Lower leg skin (tissue), 4 donors: ENCODE measurements around the gene PSTK. TPM values are rescaled to one million over a fixed set of nuclear protein-coding genes. Genes with fewer than 3 reads are reported as not detected.

Experiments
- DNase-seq, 2 donors: peaks; one replicate each; pipeline ENCODE4 v3.0.0-alpha.2; 2019; ENCODE audit warnings: low spot score in 2 of 2
- H3K4me3 ChIP-seq: fragments of 200-600 bp; sonication (generic); 2 replicates; pipeline ENCODE4 v1.5.1; 2017; ENCODE audit warnings: mild to moderate bottlenecking, low read depth; ENCODE audit not compliant: poor library complexity, severe bottlenecking
- POLR2A ChIP-seq, 2 donors: fragments of 450-650 bp; IDR thresholded peaks; one replicate each; pipeline ENCODE4 v1.6.1; 2016 to 2017; ENCODE audit warnings: antibody characterized with exemption in 2 of 2, mild to moderate bottlenecking in 1 of 2, moderate library complexity in 1 of 2
- WGBS, 2 donors: methylation state at CpG; one replicate each; pipeline ENCODE4 v1.1.5; 2018; 5-methylcytosine and 5-hydroxymethylcytosine counted together
- intact Hi-C: fragments of 100-400 bp; cut with DNase I; formaldehyde crosslinking; loops from one replicate; pipeline ENCODE4 v1.15.0; 2023; ENCODE audit warnings: low total_unique reads
- total RNA-seq, 4 donors: library from RNA; depleted of rRNA; stranded (reverse); fragments of >200 nt; gene quantifications; one replicate each; pipeline ENCODE4 v1.1.0, GENCODE V29; 2016
- TF ChIP-seq, protein P1 (sequence below), 3 donors: fragments of 450-650 bp; IDR thresholded peaks; one replicate each; pipeline ENCODE4 v1.5.1; 2016; ENCODE audit warnings: antibody characterized with exemption in 3 of 3, mild to moderate bottlenecking in 3 of 3, moderate library complexity in 2 of 3

Gene PSTK
- total RNA-seq, 4 donors from 2014 or later, result 0.84 to 5.7 (median 2.2) TPM

DNA sequence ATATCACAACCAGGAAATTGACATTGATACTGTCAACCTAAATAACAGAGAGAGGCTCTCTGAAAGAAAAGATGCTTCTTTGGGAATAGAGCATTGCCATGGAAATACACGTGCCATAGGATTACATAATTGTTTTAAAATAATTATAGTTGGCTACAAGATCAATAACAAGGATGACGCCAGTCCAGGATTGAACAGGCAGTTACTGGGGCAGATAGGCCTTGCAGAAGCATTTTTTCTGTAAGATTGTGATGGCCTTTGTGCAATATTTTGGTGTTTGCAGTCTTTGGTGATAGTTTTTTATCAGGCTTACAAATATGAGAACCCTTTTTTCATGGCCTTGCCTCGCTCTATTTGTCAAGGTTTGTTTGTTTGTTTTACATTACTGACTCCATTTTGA is 39.1 kb downstream of the PSTK start:
- H3K4me3 ChIP-seq, result no peak overlapping the region
- DNase-seq, result no peak
- intact Hi-C loops, result no loop called here
- no peak for TF ChIP-seq POLR2A (IDR thresholded peaks at IDR 0.05)
- TF ChIP-seq, protein P1, sequence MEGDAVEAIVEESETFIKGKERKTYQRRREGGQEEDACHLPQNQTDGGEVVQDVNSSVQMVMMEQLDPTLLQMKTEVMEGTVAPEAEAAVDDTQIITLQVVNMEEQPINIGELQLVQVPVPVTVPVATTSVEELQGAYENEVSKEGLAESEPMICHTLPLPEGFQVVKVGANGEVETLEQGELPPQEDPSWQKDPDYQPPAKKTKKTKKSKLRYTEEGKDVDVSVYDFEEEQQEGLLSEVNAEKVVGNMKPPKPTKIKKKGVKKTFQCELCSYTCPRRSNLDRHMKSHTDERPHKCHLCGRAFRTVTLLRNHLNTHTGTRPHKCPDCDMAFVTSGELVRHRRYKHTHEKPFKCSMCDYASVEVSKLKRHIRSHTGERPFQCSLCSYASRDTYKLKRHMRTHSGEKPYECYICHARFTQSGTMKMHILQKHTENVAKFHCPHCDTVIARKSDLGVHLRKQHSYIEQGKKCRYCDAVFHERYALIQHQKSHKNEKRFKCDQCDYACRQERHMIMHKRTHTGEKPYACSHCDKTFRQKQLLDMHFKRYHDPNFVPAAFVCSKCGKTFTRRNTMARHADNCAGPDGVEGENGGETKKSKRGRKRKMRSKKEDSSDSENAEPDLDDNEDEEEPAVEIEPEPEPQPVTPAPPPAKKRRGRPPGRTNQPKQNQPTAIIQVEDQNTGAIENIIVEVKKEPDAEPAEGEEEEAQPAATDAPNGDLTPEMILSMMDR (IDR thresholded peaks at IDR 0.05), result no peak
- WGBS, 2 donors, result 43 to 72% methylated on average over 3 of the region's 3 CpGs

DNA sequence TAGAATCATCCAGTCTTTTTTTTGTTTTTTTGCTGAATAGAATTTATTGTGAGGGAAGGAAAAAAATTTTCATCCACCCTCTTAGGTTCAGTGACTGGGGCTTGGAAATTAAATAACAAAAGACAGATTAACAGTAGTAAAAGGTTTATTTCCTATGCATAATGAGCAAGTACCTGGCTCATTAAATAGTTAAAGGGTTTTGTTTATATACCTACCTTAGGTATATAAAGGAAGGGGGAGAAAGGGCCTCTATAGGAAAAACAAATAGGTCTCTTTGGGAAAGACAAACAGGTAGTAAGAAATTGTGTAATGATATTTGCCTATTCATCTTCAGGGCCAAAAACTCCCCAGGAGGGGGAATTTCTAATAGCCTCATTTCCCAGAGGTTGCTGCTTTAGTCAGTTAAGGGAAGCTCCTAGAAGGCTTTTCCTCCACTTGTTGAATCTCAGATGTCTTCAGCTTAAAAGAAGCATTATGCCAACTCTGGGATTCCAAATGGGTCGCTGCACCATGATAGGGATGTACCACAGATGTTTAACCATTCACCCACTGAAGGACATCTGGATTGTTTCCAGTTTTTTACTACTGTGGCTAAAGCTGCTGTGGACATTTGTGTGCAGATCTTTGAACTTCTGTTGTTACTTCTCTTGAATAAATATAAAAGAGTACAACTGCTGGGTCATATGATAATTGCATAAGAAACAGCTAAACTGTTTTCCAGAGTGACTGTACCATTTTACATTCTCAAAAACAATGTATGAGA is 39.9 kb downstream of the PSTK start:
- WGBS, 2 donors, result 57 to 75% methylated on average over 1 of the region's 1 CpG
- intact Hi-C loops, result no loop called here
- no peak overlapping the region for H3K4me3 ChIP-seq
- TF ChIP-seq, protein P1 (IDR thresholded peaks at IDR 0.05), result no peak
- TF ChIP-seq POLR2A (IDR thresholded peaks at IDR 0.05), result no peak
- DNase-seq, result no peak

DNA sequence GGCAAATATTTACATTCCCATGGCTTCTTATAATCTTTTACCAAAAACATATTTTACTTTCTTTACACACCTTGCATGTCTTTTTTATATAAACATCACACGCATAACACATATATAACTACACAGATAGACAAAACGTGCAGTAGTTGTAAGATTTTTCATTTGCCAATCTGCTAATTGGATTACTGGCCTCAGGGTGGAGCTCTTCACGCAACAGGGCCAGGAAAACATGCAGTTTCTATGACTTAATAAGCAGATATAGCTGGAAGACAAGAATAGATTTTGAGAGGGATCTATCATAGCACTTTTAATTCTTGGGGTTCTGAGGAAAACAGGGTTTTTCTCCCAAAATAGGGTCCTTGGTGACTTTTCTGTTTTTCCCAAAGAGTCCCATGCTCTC is 41.3 kb downstream of the PSTK start:
- TF ChIP-seq POLR2A (IDR thresholded peaks at IDR 0.05), result no peak
- TF ChIP-seq, protein P1 (IDR thresholded peaks at IDR 0.05), result no peak
- H3K4me3 ChIP-seq, result no peak overlapping the region
- intact Hi-C loops, result no loop called here
- 45 to 50% methylated on average over 3 of the region's 3 CpGs for WGBS, 2 donors
- no peak for DNase-seq

DNA sequence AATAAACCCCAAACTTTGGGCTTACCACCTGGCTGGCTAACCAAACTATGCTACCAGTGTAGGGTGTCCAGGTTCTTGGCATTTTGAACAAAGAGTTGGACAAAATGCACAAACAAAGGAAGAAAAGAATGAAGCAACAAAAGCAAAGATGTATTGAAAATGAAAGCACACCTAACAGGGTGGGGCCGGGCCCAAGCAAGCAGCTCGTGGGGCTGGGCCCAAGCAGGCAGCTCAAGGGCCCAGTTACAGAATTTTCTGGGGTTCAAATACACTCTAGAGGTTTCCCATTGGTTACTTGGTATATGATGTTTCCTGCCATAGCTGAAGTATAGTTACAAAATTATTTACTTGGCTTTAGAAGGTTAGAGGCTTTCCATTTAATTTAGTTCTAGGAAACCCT is 44.3 kb downstream of the PSTK start:
- 64 to 79% methylated on average over 2 of the region's 2 CpGs for WGBS, 2 donors
- TF ChIP-seq, protein P1 (IDR thresholded peaks at IDR 0.05), result no peak
- no peak for TF ChIP-seq POLR2A (IDR thresholded peaks at IDR 0.05)
- intact Hi-C loops, result no loop called here
- no peak overlapping the region for H3K4me3 ChIP-seq
- no peak for DNase-seq

DNA sequence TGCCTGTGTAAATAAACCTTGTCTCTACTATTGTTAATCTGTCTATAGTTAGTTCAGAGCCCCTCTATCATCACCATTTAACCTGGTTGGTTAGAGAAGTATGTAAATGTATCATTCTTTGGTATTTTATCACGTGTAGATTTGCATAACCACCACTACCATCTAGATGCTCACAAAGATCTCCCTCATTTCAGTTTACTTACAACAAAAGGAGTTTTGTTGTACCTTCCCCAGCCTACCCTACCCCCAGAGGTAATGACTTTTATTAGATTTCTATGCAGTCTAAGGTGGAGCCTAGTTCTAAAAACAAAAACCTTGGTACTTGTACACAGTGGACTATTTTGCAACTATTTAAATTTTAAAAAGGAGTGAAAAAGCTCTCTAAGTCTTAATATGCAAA is 46.1 kb downstream of the PSTK start:
- intact Hi-C loops, result no loop called here
- TF ChIP-seq, protein P1 (IDR thresholded peaks at IDR 0.05), result no peak
- no peak for TF ChIP-seq POLR2A (IDR thresholded peaks at IDR 0.05)
- DNase-seq, result no peak
- WGBS, 2 donors, result 64 to 71% methylated on average over 1 of the region's 1 CpG
- no peak overlapping the region for H3K4me3 ChIP-seq

DNA sequence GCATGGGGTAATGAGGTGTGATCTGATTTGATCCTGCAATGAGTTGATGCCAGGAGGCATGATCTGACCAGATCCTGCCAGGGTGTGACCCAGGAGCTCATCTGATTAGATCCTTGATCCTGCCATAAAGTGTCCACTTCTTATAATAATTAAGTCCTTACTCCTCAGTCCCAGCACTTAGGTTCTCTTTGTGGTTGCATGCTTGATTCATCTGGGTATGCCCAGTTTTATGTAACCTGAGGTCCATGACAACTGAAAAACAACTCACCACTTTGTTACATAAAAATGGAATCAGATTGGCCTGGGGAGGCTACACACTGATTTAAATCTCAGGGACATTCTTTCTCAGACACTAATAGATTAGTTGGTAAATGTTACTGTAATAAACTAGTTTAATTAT is 47.7 kb downstream of the PSTK start:
- H3K4me3 ChIP-seq, result no peak overlapping the region
- intact Hi-C loops, result no loop called here
- no peak for DNase-seq
- TF ChIP-seq, protein P1 (IDR thresholded peaks at IDR 0.05), result no peak
- TF ChIP-seq POLR2A (IDR thresholded peaks at IDR 0.05), result no peak
